NT2/D1 (cell line): Measurements from ENCODE around the gene SCLY.

Source experiments
- YY1 ChIP-seq: IDR thresholded peaks from 2 replicates; pipeline ENCODE4 v1.6.1; 2011; ENCODE audit not compliant: insufficient read length, insufficient read depth
- ZNF274 ChIP-seq: IDR thresholded peaks from 2 replicates; pipeline ENCODE4 v1.6.1; 2011; ENCODE audit warnings: mild to moderate bottlenecking, low read depth, low read length

DNA sequence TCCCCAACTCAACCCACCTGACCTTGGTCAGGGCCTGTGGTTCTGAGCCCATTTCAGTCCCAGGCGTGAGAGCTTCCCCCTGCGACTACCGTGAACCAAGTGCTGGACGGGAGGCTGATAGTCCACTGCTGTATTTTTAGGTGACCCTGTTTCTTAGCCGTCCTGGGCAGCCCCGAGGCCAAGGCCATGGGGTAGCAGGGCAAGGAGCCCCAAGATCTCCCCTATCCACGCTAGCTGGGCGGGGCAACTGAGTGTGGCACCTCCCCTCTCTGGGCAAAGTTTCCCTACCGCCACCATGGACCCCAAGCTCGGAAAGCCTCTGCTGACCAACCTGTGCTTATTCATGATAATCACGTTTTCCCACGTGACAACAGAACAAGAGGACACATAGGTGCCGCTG, 77.1 kb downstream of the SCLY start:
- TF ChIP-seq YY1 (no peak), ZNF274 (no peak)
